HCT116 (cell line): Measurements from ENCODE around the gene TBC1D1. TPM values are rescaled to one million over a fixed set of nuclear protein-coding genes. Genes with fewer than 3 reads are reported as not detected.

Source experiments
- ATAC-seq: fragments of 200-7000 bp; cut with Tn5 transposase; 2 replicates; pipeline ENCODE4 v1.9.1; 2020; ENCODE audit warnings: mild to moderate bottlenecking, moderate library complexity
- BruUV-seq: library from RNA; stranded (reverse); fragments of 400-500 nt; replicated peaks from 2 replicates; lab custom pipeline; 2021; lab: Mats Ljungman, UMichigan
- CTCF ChIA-PET: fragments of 300-600 bp; sonication (Branson Sonifier 250); formaldehyde crosslinking; loops from one replicate; lab custom pipeline; 2021; ENCODE audit warnings: antibody characterized with exemption; lab: Charles Lee
- POLR2A ChIA-PET: fragments of 300-600, 350-600 bp; sonication (Branson Sonifier 250); formaldehyde crosslinking; loops from one replicate; lab custom pipeline; 2021; ENCODE audit warnings: antibody characterized with exemption; lab: Charles Lee
- RAD21 ChIA-PET, 2 experiments: fragments of 300-600 bp; sonication (Branson Sonifier 250); formaldehyde crosslinking; loops; one replicate each; lab custom pipeline; 2023; ENCODE audit warnings: low total read pairs in 2 of 2; ENCODE audit not compliant: uncharacterized antibody in 2 of 2, unreplicated experiment in 2 of 2, low non-redundant PET in 1 of 2; lab: Charles Lee
- DNase-seq: peaks from one replicate; pipeline ENCODE4 v3.0.0-alpha.2; 2010; ENCODE audit warnings: low read depth, low spot score
- H2AFZ ChIP-seq: fragments of 200-600 bp; shearing (Covaris generic), sonication (generic); 2 replicates; pipeline ENCODE4 v1.6.1; 2017; ENCODE audit warnings: low read depth, mixed run types, mixed read lengths, antibody characterized with exemption, low read length; ENCODE audit not compliant: poor library complexity, severe bottlenecking
- H3K27ac ChIP-seq: 2 replicates; pipeline ENCODE4 v1.5.1; 2012; ENCODE audit warnings: low read depth, low read length
- H3K27me3 ChIP-seq: fragments of 200-600 bp; sonication (generic); 2 replicates; pipeline ENCODE4 v1.6.1; 2016; ENCODE audit warnings: mixed run types, low read length, mixed read lengths; ENCODE audit not compliant: insufficient read depth
- H3K36me3 ChIP-seq, 2 experiments: fragments of 200-500 bp in 1 of 2; fragments of 200-600 bp in 1 of 2; sonication (Bioruptor generic) in 1 of 2; sonication (generic) in 1 of 2; 2 replicates each; pipeline versions ENCODE4 v1.5.1 to v1.6.1; 2014 to 2016; ENCODE audit warnings: low read length in 2 of 2, inconsistent platforms in 1 of 2, mixed read lengths in 1 of 2, mixed run types in 1 of 2; ENCODE audit not compliant: insufficient read depth in 2 of 2, control insufficient read depth in 1 of 2
- H3K4me1 ChIP-seq, 2 experiments: fragments of 200-600 bp in 1 of 2; sonication (generic) in 1 of 2; 2 replicates each; pipeline versions ENCODE4 v1.5.1 to v1.6.1; 2012 to 2017; ENCODE audit warnings: low read length in 2 of 2, inconsistent platforms in 1 of 2, mild to moderate bottlenecking in 1 of 2, mixed read lengths in 1 of 2, mixed run types in 1 of 2, moderate library complexity in 1 of 2; ENCODE audit not compliant: insufficient read depth in 2 of 2, control insufficient read depth in 1 of 2
- H3K4me2 ChIP-seq: fragments of 200-600 bp; sonication (generic); 2 replicates; pipeline ENCODE4 v1.6.1; 2017; ENCODE audit warnings: mixed run types, low read length, mixed read lengths
- H3K4me3 ChIP-seq, 2 experiments: fragments of 200-600 bp in 1 of 2; sonication (generic) in 1 of 2; replicated peaks in 1 of 2; 2 replicates each; pipeline ENCODE4 v1.5.1; 2011 to 2016; ENCODE audit warnings: low read length in 2 of 2, control low read depth in 1 of 2, low read depth in 1 of 2, mild to moderate bottlenecking in 1 of 2, mixed read lengths in 1 of 2, mixed run types in 1 of 2
- H3K79me2 ChIP-seq: fragments of 200-600 bp; sonication (generic); 2 replicates; pipeline ENCODE4 v1.6.1; 2017; ENCODE audit warnings: mild to moderate bottlenecking, mixed run types, low read length, moderate library complexity, mixed read lengths; ENCODE audit not compliant: insufficient read depth
- H3K9ac ChIP-seq: fragments of 200-600 bp; sonication (generic); 2 replicates; pipeline ENCODE4 v1.6.1; 2016; ENCODE audit warnings: low read length, mixed read lengths
- H3K9me2 ChIP-seq: fragments of 200-600 bp; sonication (generic), shearing (Covaris generic); 2 replicates; pipeline ENCODE4 v1.6.1; 2017; ENCODE audit warnings: mixed run types, mild to moderate bottlenecking, moderate library complexity; ENCODE audit not compliant: insufficient read depth
- H3K9me3 ChIP-seq, 2 experiments: fragments of 200-500 bp in 1 of 2; fragments of 200-600 bp in 1 of 2; sonication (Bioruptor generic) in 1 of 2; sonication (generic) in 1 of 2; 2 replicates each; pipeline ENCODE4 v1.6.1; 2014 to 2017; ENCODE audit warnings: low read length in 2 of 2, mixed read lengths in 2 of 2, inconsistent platforms in 1 of 2, low read depth in 1 of 2, mild to moderate bottlenecking in 1 of 2, mixed run types in 1 of 2, moderate library complexity in 1 of 2; ENCODE audit not compliant: control insufficient read depth in 1 of 2, insufficient read depth in 1 of 2
- H4K20me1 ChIP-seq: fragments of 200-600 bp; sonication (generic), shearing (Covaris generic); 2 replicates; pipeline ENCODE4 v1.6.1; 2017; ENCODE audit warnings: mixed run types, mild to moderate bottlenecking, moderate library complexity; ENCODE audit not compliant: insufficient read depth
- CBX3 ChIP-seq: IDR thresholded peaks from 2 replicates; pipeline ENCODE4 v1.6.1; 2012; ENCODE audit warnings: low read depth
- CTCF ChIP-seq, 3 experiments: fragments of 200-600 bp in 1 of 3; sonication (generic) in 1 of 3; IDR thresholded peaks in 2 of 3; conservative IDR thresholded peaks in 1 of 3; 2 replicates each; pipeline ENCODE4 v1.5.1; 2012 to 2017; ENCODE audit warnings: low read depth in 2 of 3, low read length in 2 of 3, antibody characterized with exemption in 1 of 3, borderline replicate concordance in 1 of 3, control low read depth in 1 of 3, mild to moderate bottlenecking in 1 of 3, mixed read lengths in 1 of 3, mixed run types in 1 of 3, moderate library complexity in 1 of 3; ENCODE audit not compliant: insufficient read depth in 1 of 3
- EZH2 ChIP-seq: fragments of 200-600 bp; sonication (generic); IDR thresholded peaks from 2 replicates; pipeline ENCODE4 v1.6.1; 2017; ENCODE audit warnings: antibody characterized with exemption, mixed run types
- EZH2phosphoT487 ChIP-seq: fragments of 200-600 bp; IDR thresholded peaks from 2 replicates; pipeline ENCODE4 v1.6.1; 2018; ENCODE audit warnings: antibody characterized with exemption, borderline replicate concordance
- FOSL1 ChIP-seq: IDR thresholded peaks from 2 replicates; pipeline ENCODE4 v1.6.1; 2012; ENCODE audit warnings: low read depth
- MAX ChIP-seq: IDR thresholded peaks from 2 replicates; pipeline ENCODE4 v1.6.1; 2012
- POLR2A ChIP-seq: IDR thresholded peaks from 2 replicates; pipeline ENCODE4 v1.7.0; 2011; ENCODE audit warnings: borderline replicate concordance; ENCODE audit not compliant: insufficient read depth, insufficient read length; ENCODE audit errors: extremely low read depth
- POLR2AphosphoS5 ChIP-seq: IDR thresholded peaks from 2 replicates; pipeline ENCODE4 v1.6.1; 2011; ENCODE audit warnings: mild to moderate bottlenecking, low read depth, low read length, moderate library complexity
- RAD21 ChIP-seq: IDR thresholded peaks from 2 replicates; pipeline ENCODE4 v1.6.1; 2012; ENCODE audit warnings: low read depth, mild to moderate bottlenecking
- REST ChIP-seq: IDR thresholded peaks from 2 replicates; pipeline ENCODE4 v1.6.1; 2012; ENCODE audit warnings: low read depth
- SP1 ChIP-seq: IDR thresholded peaks from 2 replicates; pipeline ENCODE4 v1.6.1; 2012; ENCODE audit warnings: low read depth
- SRF ChIP-seq: IDR thresholded peaks from 2 replicates; pipeline ENCODE4 v1.6.1; 2012; ENCODE audit warnings: low read depth
- YY1 ChIP-seq: IDR thresholded peaks from 2 replicates; pipeline ENCODE4 v1.6.1; 2011; ENCODE audit warnings: low read length, low read depth, moderate library complexity, mild to moderate bottlenecking; ENCODE audit not compliant: insufficient replicate concordance; ENCODE audit errors: extremely low read depth
- ZNF274 ChIP-seq: fragments of 200-500 bp; sonication (Bioruptor generic); IDR thresholded peaks from 2 replicates; pipeline ENCODE4 v1.6.1; 2014; ENCODE audit warnings: mild to moderate bottlenecking, low read depth, low read length, inconsistent platforms
- intact Hi-C: fragments of 100-400 bp; cut with micrococcal nuclease; formaldehyde crosslinking; loops from 2 replicates; pipeline ENCODE4 v1.10.0; 2022
- total RNA-seq: library from RNA; stranded (reverse); gene quantifications from one replicate; pipeline ENCODE4 v1.2.1, GENCODE V29; 2021; ENCODE audit not compliant: unreplicated experiment

The TBC1D1 gene
- total RNA-seq, 1 experiment from 2014 or later: 82.7 TPM

- H3K9me3 ChIP-seq: no peaks in the 10 kb centered on the region
- BruUV-seq: no TSS peak
- H3K79me2 ChIP-seq: no peaks in the 10 kb centered on the region
- ChIA-PET POLR2A (no interaction called here), RAD21 (no interaction called here), CTCF (no interaction called here)
- no peak overlapping the region for H3K9ac ChIP-seq
- no peak overlapping the region for H3K27ac ChIP-seq
- no peak overlapping the region for H3K4me3 ChIP-seq
- H2AFZ ChIP-seq: no peak overlapping the region
- peaks cover 0 to 3% of the 10 kb centered on the region in 2 experiments; a peak in 1 of 4 replicates for H3K4me1 ChIP-seq
- H3K9me2 ChIP-seq: no peaks in the 10 kb centered on the region
- DNase-seq (no peak), ATAC-seq (no peak)
- intact Hi-C loops: no loop called here
- no peaks in the 10 kb centered on the region for H4K20me1 ChIP-seq
- H3K4me2 ChIP-seq: no peak overlapping the region
- TF ChIP-seq REST (no peak), CBX3 (no peak), RAD21 (no peak), EZH2 (no peak), FOSL1 (no peak), POLR2A (no peak), SP1 (no peak), POLR2AphosphoS5 (no peak), YY1 (no peak), EZH2phosphoT487 (no peak), CTCF (IDR thresholded peaks at IDR 0.05 in 2 of 3, conservative IDR thresholded peaks at IDR 0.05 in 1 of 3; ENCODE audit: borderline replicate concordance in 1 of 3, insufficient read depth in 1 of 3, low read depth in 2 of 3, low read length in 2 of 3) (no peak), SRF (no peak), ZNF274 (no peak), MAX (no peak)
- H3K27me3 ChIP-seq: no peaks in the 10 kb centered on the region
- H3K36me3 ChIP-seq: 0 out of 4 replicates have a peak, but pooled peaks cover 0 to 5% of the 10 kb centered on the region in 2 experiments
Measured at GRCh38 chr4:38086849-38087226, 196.0 kb downstream of the TBC1D1 start.
